Gastrocnemius medialis (tissue), 4 donors: Measurements from ENCODE around the gene EPHB2. TPM values are rescaled to one million over a fixed set of nuclear protein-coding genes. Genes with fewer than 3 reads are reported as not detected.
"Not testable (repeated sequence)": the region's sequence is repeated elsewhere in the genome, so short reads cannot be mapped to it uniquely, and the experiment has no call there.

ENCODE experiments used
- ATAC-seq, 2 donors: fragments of 150-250 bp; one replicate each; pipeline ENCODE4 v1.9.1; 2016
- DNase-seq, 2 donors: peaks; one replicate each; pipeline ENCODE4 v3.0.0-alpha.2; 2019
- H3K27ac ChIP-seq, 4 donors: fragments of 200-600 bp; sonication (generic); 1 replicate in 1 of 4; 2 replicates in 3 of 4; pipeline ENCODE4 v1.5.1; 2016 to 2018; ENCODE audit warnings: mild to moderate bottlenecking in 2 of 4, moderate library complexity in 1 of 4
- H3K27me3 ChIP-seq, 3 donors: fragments of 200-600 bp; sonication (generic) in 2 of 3; 1 replicate in 1 of 3; 2 replicates in 2 of 3; pipeline versions ENCODE4 v1.5.1 to v1.6.0; 2016 to 2019; ENCODE audit warnings: mild to moderate bottlenecking in 1 of 3, moderate library complexity in 1 of 3
- H3K36me3 ChIP-seq, 2 donors: fragments of 200-600 bp; sonication (generic) in 1 of 2; one replicate each; pipeline ENCODE4 v1.5.1; 2017 to 2018
- H3K4me1 ChIP-seq, 2 donors: fragments of 200-600 bp; sonication (generic) in 1 of 2; one replicate each; pipeline ENCODE4 v1.5.1; 2016 to 2017; ENCODE audit warnings: mild to moderate bottlenecking in 2 of 2
- H3K4me3 ChIP-seq, 4 donors: fragments of 200-600 bp; sonication (generic) in 3 of 4; 1 replicate in 1 of 4; 2 replicates in 3 of 4; pipeline ENCODE4 v1.5.1; 2016 to 2019; ENCODE audit warnings: mild to moderate bottlenecking in 2 of 4
- H3K9me3 ChIP-seq, 3 donors: fragments of 200-600 bp; sonication (generic) in 2 of 3; 1 replicate in 1 of 3; 2 replicates in 2 of 3; pipeline ENCODE4 v1.5.1; 2016 to 2019
- POLR2A ChIP-seq, 2 donors: fragments of 450-650 bp; IDR thresholded peaks; one replicate each; pipeline ENCODE4 v1.6.1; 2017; ENCODE audit warnings: antibody characterized with exemption in 2 of 2, mild to moderate bottlenecking in 2 of 2, moderate library complexity in 2 of 2
- in situ Hi-C, 4 donors: fragments of 200-750 bp; cut with MboI; loops; one replicate each; pipeline versions ENCODE4 v1.15.0 to v1.8.0; 2017; ENCODE audit warnings: low sequenced_read_pairs in 4 of 4
- intact Hi-C: fragments of 100-400 bp; cut with DNase I; formaldehyde crosslinking; loops from one replicate; pipeline ENCODE4 v1.15.1; 2023; ENCODE audit warnings: low total_unique reads
- total RNA-seq, 4 donors: library from RNA; depleted of rRNA; stranded (reverse); fragments of >200 nt; gene quantifications; one replicate each; pipeline versions ENCODE4 v1.1.0 to v1.2.3, GENCODE V29; 2016
- TF ChIP-seq, protein P1 (sequence below), 5 experiments: fragments of 450-650 bp in 3 of 5; fragments of 200-600 bp in 2 of 5; sonication (generic) in 2 of 5; IDR thresholded peaks in 4 of 5; conservative IDR thresholded peaks in 1 of 5; 1 replicate in 4 of 5; 2 replicates in 1 of 5; pipeline ENCODE4 v1.5.1; 2016 to 2019; ENCODE audit warnings: antibody characterized with exemption in 5 of 5, mild to moderate bottlenecking in 3 of 5, moderate library complexity in 3 of 5

Gene EPHB2
- total RNA-seq, 4 donors from 2014 or later: 0.07 to 0.58 (median 0.24) TPM; not detected in 1

DNA sequence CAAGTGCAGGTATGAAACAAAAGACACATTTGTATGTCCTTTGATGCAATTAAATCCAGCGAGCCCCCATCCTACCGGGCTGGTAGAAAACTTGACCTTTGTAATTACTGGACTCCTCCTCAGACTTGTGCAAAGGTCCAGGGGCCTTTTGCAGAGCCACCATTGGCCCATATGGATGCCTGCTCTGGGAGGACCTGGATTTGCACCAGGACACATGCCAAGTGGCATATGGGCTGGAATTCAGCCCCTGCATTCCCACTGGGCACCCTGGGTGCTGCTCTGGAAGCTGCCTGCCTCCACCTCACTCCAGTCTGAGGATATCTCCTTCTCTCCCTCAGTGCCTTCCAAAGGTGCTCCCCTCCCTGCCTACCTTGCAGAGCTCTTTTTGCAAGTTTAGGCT lies 226.0 kb downstream of the EPHB2 start:
- no peak for ATAC-seq
- Histone ChIP-seq H3K4me3 (no peak overlapping the region), H3K9me3 (no peaks in the 10 kb centered on the region), H3K27me3 (peaks cover 0 to 2% (median 0%) of the 10 kb centered on the region in 3 donors), H3K4me1 (no peaks in the 10 kb centered on the region), H3K27ac (no peak overlapping the region), H3K36me3 (no peaks in the 10 kb centered on the region)
- TF ChIP-seq POLR2A (IDR thresholded peaks at IDR 0.05): no peak
- DNase-seq: no peak
- in situ Hi-C loops: no loop called here
- intact Hi-C loops: no loop called here

DNA sequence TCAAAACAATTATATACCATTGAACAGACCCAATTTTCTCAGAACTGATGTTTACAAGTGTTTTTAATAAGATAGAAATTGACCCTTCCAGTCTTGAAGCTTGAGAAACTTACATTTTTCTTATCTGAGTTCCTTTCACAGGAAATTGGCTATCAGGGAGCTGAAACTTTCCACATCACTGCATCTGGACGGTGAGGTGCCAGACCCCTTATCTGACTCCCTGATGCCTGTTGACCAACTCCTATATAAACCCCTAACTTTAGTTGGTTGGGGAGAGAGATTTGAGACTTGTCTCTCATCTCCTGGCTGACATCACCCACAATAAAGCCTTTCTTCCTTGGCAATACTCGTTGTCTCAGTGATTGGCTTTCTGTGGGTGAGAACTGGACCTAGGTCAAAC lies 230.6 kb downstream of the EPHB2 start:
- Histone ChIP-seq H3K4me3 (no peak overlapping the region), H3K4me1 (no peaks in the 10 kb centered on the region), H3K27ac (no peak overlapping the region), H3K36me3 (no peaks in the 10 kb centered on the region), H3K9me3 (no peaks in the 10 kb centered on the region), H3K27me3 (peaks cover 0 to 3% (median 2%) of the 10 kb centered on the region in 3 donors)
- no peak for TF ChIP-seq POLR2A (IDR thresholded peaks at IDR 0.05)
- TF ChIP-seq, protein P1, sequence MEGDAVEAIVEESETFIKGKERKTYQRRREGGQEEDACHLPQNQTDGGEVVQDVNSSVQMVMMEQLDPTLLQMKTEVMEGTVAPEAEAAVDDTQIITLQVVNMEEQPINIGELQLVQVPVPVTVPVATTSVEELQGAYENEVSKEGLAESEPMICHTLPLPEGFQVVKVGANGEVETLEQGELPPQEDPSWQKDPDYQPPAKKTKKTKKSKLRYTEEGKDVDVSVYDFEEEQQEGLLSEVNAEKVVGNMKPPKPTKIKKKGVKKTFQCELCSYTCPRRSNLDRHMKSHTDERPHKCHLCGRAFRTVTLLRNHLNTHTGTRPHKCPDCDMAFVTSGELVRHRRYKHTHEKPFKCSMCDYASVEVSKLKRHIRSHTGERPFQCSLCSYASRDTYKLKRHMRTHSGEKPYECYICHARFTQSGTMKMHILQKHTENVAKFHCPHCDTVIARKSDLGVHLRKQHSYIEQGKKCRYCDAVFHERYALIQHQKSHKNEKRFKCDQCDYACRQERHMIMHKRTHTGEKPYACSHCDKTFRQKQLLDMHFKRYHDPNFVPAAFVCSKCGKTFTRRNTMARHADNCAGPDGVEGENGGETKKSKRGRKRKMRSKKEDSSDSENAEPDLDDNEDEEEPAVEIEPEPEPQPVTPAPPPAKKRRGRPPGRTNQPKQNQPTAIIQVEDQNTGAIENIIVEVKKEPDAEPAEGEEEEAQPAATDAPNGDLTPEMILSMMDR (IDR thresholded peaks at IDR 0.05 in 4 of 5, conservative IDR thresholded peaks at IDR 0.05 in 1 of 5): no peak
- intact Hi-C loops: no loop called here
- DNase-seq: no peak
- ATAC-seq: no peak
- in situ Hi-C loops: no loop called here

DNA sequence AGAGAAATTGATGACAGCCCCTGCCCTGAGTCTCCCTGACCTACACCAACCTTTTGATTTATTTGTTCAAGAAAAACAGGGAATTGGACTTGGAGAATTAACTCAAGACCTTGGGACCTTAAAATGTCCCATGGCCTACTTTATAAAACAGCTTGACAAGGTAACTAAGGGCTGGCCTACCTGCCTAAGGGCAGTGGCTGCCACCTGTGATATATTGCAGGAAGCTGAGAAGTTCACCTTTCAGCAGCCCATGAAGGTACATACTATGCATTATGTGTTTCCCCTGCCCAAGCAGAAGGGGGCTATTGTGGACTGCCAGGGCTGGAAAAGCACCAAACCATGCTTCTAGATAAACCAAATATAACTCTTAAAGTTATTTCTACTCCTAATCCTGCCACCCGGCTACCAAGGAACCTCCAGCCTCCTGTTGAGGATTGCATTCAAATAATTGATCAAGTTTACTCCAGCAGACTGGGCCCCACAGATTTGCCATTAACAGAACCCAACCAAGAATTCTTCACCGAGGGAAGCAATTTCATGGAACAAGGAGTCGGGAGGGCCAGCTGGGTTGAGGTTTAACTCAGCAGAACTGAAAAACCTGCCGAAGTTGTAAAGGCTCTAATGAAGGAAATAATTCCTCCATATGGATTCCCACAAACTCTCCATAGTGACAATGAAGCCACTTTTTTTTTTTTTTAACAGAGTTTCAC lies 233.9 kb downstream of the EPHB2 start:
- no peak for TF ChIP-seq POLR2A (IDR thresholded peaks at IDR 0.05)
- TF ChIP-seq, protein P1 (IDR thresholded peaks at IDR 0.05 in 4 of 5, conservative IDR thresholded peaks at IDR 0.05 in 1 of 5): no peak
- H3K27me3 ChIP-seq: peaks cover 0 to 13% (median 9%) of the 10 kb centered on the region in 3 donors
- no peaks in the 10 kb centered on the region for H3K36me3 ChIP-seq
- DNase-seq (no peak), ATAC-seq (no peak)
- H3K4me1 ChIP-seq: no peaks in the 10 kb centered on the region
- in situ Hi-C loops: no loop called here
- no peak overlapping the region for H3K4me3 ChIP-seq
- no peaks in the 10 kb centered on the region for H3K9me3 ChIP-seq
- no peak overlapping the region for H3K27ac ChIP-seq
- intact Hi-C loops: no loop called here

DNA sequence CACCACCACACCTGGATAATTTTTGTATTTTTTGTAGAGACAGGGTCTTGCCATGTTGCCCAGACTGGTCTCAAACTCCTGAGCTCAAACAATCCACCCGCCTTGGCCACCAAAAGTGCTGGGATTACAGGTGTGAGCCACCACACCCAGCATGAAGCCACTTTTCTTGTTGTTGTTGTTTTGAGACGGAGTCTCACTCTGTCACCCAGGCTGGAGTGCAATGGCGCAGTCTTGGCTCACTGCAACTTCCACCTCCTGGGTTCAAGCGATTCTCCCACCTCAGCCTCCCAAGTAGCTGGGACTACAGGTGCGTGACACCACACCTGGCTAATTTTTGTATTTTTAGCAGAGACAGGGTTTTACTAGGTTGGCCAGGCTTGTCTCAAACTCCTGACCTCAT lies 234.5 kb downstream of the EPHB2 start:
- intact Hi-C loops, H3K36me3 ChIP-seq, DNase-seq, H3K27ac ChIP-seq, H3K4me1 ChIP-seq, ATAC-seq, H3K9me3 ChIP-seq, in situ Hi-C loops, H3K4me3 ChIP-seq: not testable (repeated sequence)
- H3K27me3 ChIP-seq: peaks cover 0 to 13% (median 9%) of the 10 kb centered on the region in 3 donors

DNA sequence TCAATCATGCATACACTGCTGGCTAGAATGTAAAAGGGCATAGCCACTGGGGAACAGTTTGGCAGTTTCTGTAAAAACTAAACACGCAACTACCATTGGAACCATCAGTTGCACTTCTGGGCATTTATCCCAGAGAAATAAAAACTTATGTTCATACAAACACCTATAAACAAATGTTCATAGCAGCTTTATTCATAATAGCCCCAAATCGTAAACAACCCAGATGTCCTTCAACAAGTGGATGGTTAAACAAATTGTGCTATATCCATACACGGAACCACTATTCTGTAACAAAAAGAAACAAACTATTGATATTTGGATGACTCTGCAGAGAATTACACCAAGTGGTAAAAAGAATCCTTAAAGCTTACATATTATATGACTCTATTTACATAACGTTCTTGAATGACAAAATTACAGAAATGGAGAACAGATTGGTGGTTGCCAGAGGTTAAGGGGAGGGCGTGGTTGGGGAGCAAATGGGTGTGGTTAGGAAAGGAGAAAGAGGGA lies 239.2 kb downstream of the EPHB2 start:
- Histone ChIP-seq H3K4me1 (no peaks in the 10 kb centered on the region), H3K27ac (no peak overlapping the region), H3K4me3 (no peak overlapping the region), H3K27me3 (peaks cover 31 to 48% (median 38%) of the 10 kb centered on the region in 3 donors), H3K9me3 (no peaks in the 10 kb centered on the region), H3K36me3 (no peaks in the 10 kb centered on the region)
- in situ Hi-C loops: no loop called here
- no peak for ATAC-seq
- no peak for DNase-seq
- intact Hi-C loops: no loop called here
- no peak for TF ChIP-seq POLR2A (IDR thresholded peaks at IDR 0.05)
- TF ChIP-seq, protein P1 (IDR thresholded peaks at IDR 0.05 in 4 of 5, conservative IDR thresholded peaks at IDR 0.05 in 1 of 5): no peak
